GM12878 (cell line): ENCODE results near the gene SRSF7. TPM values are rescaled to one million over a fixed set of nuclear protein-coding genes. Genes with fewer than 3 reads are reported as not detected.

Source experiments
- ATAC-seq: fragments of 200-7000 bp; cut with Tn5 transposase; 3 replicates; pipeline ENCODE4 v1.9.1; 2020; ENCODE audit warnings: mild to moderate bottlenecking, moderate library complexity
- BruUV-seq: library from RNA; stranded (reverse); fragments of 400-500 nt; replicated peaks from 2 replicates; lab custom pipeline; 2021; lab: Mats Ljungman, UMichigan
- CTCF ChIA-PET: fragments of 300-600 bp; sonication (Branson Sonifier 250); formaldehyde crosslinking; extraction: SDS; loops from one replicate; lab custom pipeline; 2021; ENCODE audit warnings: inconsistent platforms; lab: Yijun Ruan, JAX
- POLR2A ChIA-PET: fragments of 350-600 bp; formaldehyde crosslinking; extraction: SDS; loops from one replicate; lab custom pipeline; 2021; ENCODE audit warnings: inconsistent platforms; lab: Charles Lee
- RAD21 ChIA-PET: fragments of 300-600 bp; sonication (Branson Sonifier 250); formaldehyde crosslinking; loops from one replicate; lab custom pipeline; 2023; ENCODE audit warnings: antibody characterized with exemption; ENCODE audit not compliant: unreplicated experiment; lab: Charles Lee
- SMC1A ChIA-PET: fragments of 300-600 bp; sonication (Branson Sonifier 250); formaldehyde crosslinking; loops from one replicate; lab custom pipeline; 2023; ENCODE audit not compliant: unreplicated experiment, uncharacterized antibody; lab: Charles Lee
- DNase-seq: peaks from one replicate; pipeline ENCODE4 v3.0.0-alpha.2; 2011; ENCODE audit warnings: low read depth, low spot score
- FAIRE-seq: peaks from 3 replicates; lab custom pipeline; 2011; peaks lifted over from hg19 to GRCh38; lab: Jason Lieb, UNC
- H2AFZ ChIP-seq: 2 replicates; pipeline ENCODE4 v1.6.0; 2011; ENCODE audit warnings: low read depth, low read length, control low read depth; ENCODE audit not compliant: control insufficient read depth
- H3K27ac ChIP-seq: 2 replicates; pipeline ENCODE4 v1.5.1; 2011; ENCODE audit warnings: control low read depth; ENCODE audit not compliant: control insufficient read depth, insufficient read depth
- H3K27me3 ChIP-seq, 2 experiments: replicated peaks in 1 of 2; 2 replicates each; pipeline versions ENCODE4 v1.6.0 to v1.6.1; 2011; ENCODE audit warnings: low read length in 1 of 2; ENCODE audit not compliant: control insufficient read depth in 2 of 2, insufficient read depth in 2 of 2
- H3K36me3 ChIP-seq, 2 experiments: 2 replicates each; pipeline ENCODE4 v1.5.1; 2011; ENCODE audit warnings: low read length in 1 of 2; ENCODE audit not compliant: control insufficient read depth in 2 of 2, insufficient read depth in 2 of 2
- H3K4me1 ChIP-seq: 2 replicates; pipeline ENCODE4 v1.6.1; 2011; ENCODE audit warnings: mild to moderate bottlenecking, low read length, moderate library complexity, mixed read lengths; ENCODE audit not compliant: control insufficient read depth, insufficient read depth
- H3K4me2 ChIP-seq: 2 replicates; pipeline ENCODE4 v1.6.0; 2011; ENCODE audit warnings: control low read depth; ENCODE audit not compliant: control insufficient read depth, insufficient read depth
- H3K4me3 ChIP-seq: fragments of 200-600 bp; sonication (generic); 2 replicates; pipeline ENCODE4 v1.5.1; 2016
- H3K79me2 ChIP-seq: 2 replicates; pipeline ENCODE4 v1.6.0; 2011; ENCODE audit warnings: low read length; ENCODE audit not compliant: control insufficient read depth, insufficient read depth
- H3K9ac ChIP-seq: 2 replicates; pipeline ENCODE4 v1.8.0; 2011; ENCODE audit warnings: low read length, control low read depth, mixed read lengths; ENCODE audit not compliant: control insufficient read depth, insufficient read depth
- H3K9me3 ChIP-seq: replicated peaks from 3 replicates; pipeline ENCODE4 v1.5.1; 2011; ENCODE audit warnings: mild to moderate bottlenecking, low read length; ENCODE audit not compliant: control insufficient read depth, insufficient read depth
- H4K20me1 ChIP-seq: 2 replicates; pipeline ENCODE4 v1.6.0; 2011; ENCODE audit not compliant: control insufficient read depth, insufficient read depth
- ASH2L ChIP-seq: fragments of 300-600, 200-600 bp; sonication (generic); IDR thresholded peaks from 2 replicates; pipeline ENCODE4 v1.6.1; 2017; ENCODE audit warnings: low read depth, mild to moderate bottlenecking, borderline replicate concordance
- BHLHE40 ChIP-seq, 2 experiments: fragments of 450-650 bp in 1 of 2; IDR thresholded peaks; 2 replicates each; pipeline ENCODE4 v1.6.1; 2011 to 2017; ENCODE audit warnings: low read depth in 2 of 2, borderline replicate concordance in 1 of 2, improper control_type of control experiment in 1 of 2, low read length in 1 of 2, mild to moderate bottlenecking in 1 of 2
- BMI1 ChIP-seq: fragments of 450-650 bp; IDR thresholded peaks from 2 replicates; pipeline ENCODE4 v1.6.1; 2016; ENCODE audit warnings: mild to moderate bottlenecking, moderate library complexity, borderline replicate concordance
- CHD2 ChIP-seq: IDR thresholded peaks from 2 replicates; pipeline ENCODE4 v1.6.1; 2011; ENCODE audit warnings: low read depth, low read length, improper control_type of control experiment, borderline replicate concordance
- FOS ChIP-seq: IDR thresholded peaks from 3 replicates; pipeline ENCODE4 v1.6.1; 2011; ENCODE audit warnings: borderline replicate concordance; ENCODE audit not compliant: insufficient read length; ENCODE audit errors: extremely low read depth
- GABPA ChIP-seq: IDR thresholded peaks from 2 replicates; pipeline ENCODE4 v1.6.1; 2014; ENCODE audit warnings: antibody characterized with exemption, low read depth, mild to moderate bottlenecking, inconsistent platforms
- NFXL1 ChIP-seq: fragments of 450-650 bp; IDR thresholded peaks from 2 replicates; pipeline ENCODE4 v1.6.1; 2017; ENCODE audit warnings: antibody characterized with exemption, mild to moderate bottlenecking, borderline replicate concordance
- NFYA ChIP-seq: IDR thresholded peaks from 2 replicates; pipeline ENCODE4 v1.6.1; 2011; ENCODE audit warnings: low read depth, mild to moderate bottlenecking, low read length, improper control_type of control experiment, borderline replicate concordance
- NR2C2 ChIP-seq: IDR thresholded peaks from 2 replicates; pipeline ENCODE4 v1.6.1; 2011; ENCODE audit warnings: borderline replicate concordance, low read depth; ENCODE audit not compliant: control insufficient read depth, insufficient read length
- RBBP5 ChIP-seq: fragments of 200-600 bp; sonication (generic); conservative IDR thresholded peaks from 2 replicates; pipeline ENCODE4 v1.6.1; 2016
- SMAD1 ChIP-seq: fragments of 450-650 bp; IDR thresholded peaks from 2 replicates; pipeline ENCODE4 v1.6.1; 2018; ENCODE audit warnings: mild to moderate bottlenecking, low read depth; ENCODE audit not compliant: partially characterized antibody
- SREBF1 ChIP-seq: IDR thresholded peaks from 2 replicates; pipeline ENCODE4 v1.6.1; 2012; ENCODE audit warnings: mild to moderate bottlenecking, low read length
- STAT3 ChIP-seq: IDR thresholded peaks from 2 replicates; pipeline ENCODE4 v1.6.1; 2011; ENCODE audit warnings: low read depth, low read length, improper control_type of control experiment
- TBL1XR1 ChIP-seq: IDR thresholded peaks from 2 replicates; pipeline ENCODE4 v1.6.1; 2012; ENCODE audit warnings: low read depth, low read length, improper control_type of control experiment
- ZNF207 ChIP-seq: fragments of 450-650 bp; IDR thresholded peaks from 2 replicates; pipeline ENCODE4 v1.6.1; 2014; ENCODE audit warnings: antibody characterized with exemption, mild to moderate bottlenecking, borderline replicate concordance
- ZSCAN29 ChIP-seq: fragments of 450-650 bp; IDR thresholded peaks from 2 replicates; pipeline ENCODE4 v1.6.1; 2017; ENCODE audit warnings: mild to moderate bottlenecking, moderate library complexity
- WGBS: methylation state at CpG from one replicate; pipeline ENCODE4 v1.1.6; 2016; ENCODE audit warnings: low lambda C conversion rate; ENCODE audit not compliant: insufficient replicate concordance, insufficient coverage; ENCODE audit errors: missing lambda C conversion rate; 5-methylcytosine and 5-hydroxymethylcytosine counted together
- in situ Hi-C: fragments of 300-500 bp; cut with MboI; formaldehyde crosslinking; loops from 9 replicates; pipeline ENCODE4 v1.14.3; 2018; ENCODE audit warnings: mixed read lengths
- intact Hi-C: fragments of 100-400 bp; cut with micrococcal nuclease; formaldehyde crosslinking; loops from one replicate; pipeline ENCODE4 v1.14.2; 2022; ENCODE audit not compliant: unreplicated experiment
- polyA plus RNA-seq, 11 experiments: library from polyadenylated mRNA; depleted of rRNA in 4 of 11; unstranded in 6 of 11; stranded (reverse) in 5 of 11; fragments of >200 nt; fragmentation: Nextera tagmentation in 4 of 11; fragmentation: Illumina TruSeq in 1 of 11; extraction: Ambion mirVana in 4 of 11; extraction: Trizol in 1 of 11; gene quantifications; 1 replicate in 1 of 11; 2 replicates in 10 of 11; pipeline versions ENCODE4 v1.2.1 to v1.2.3, GENCODE V29; 2011 to 2016; ENCODE audit warnings: inconsistent platforms in 2 of 11, missing spikeins in 2 of 11, low read depth in 1 of 11
- total RNA-seq, 4 experiments: library from RNA; depleted of rRNA in 3 of 4; stranded (reverse); fragments of >200 nt in 3 of 4; fragmentation: Illumina TruSeq in 1 of 4; extraction: Trizol in 1 of 4; gene quantifications; 2 replicates each; pipeline versions ENCODE4 v1.2.1 to v1.2.3, GENCODE V29; 2013 to 2021
- TF ChIP-seq, protein P1 (sequence below): IDR thresholded peaks from 2 replicates; pipeline ENCODE4 v1.6.1; 2012; ENCODE audit warnings: low read depth, low read length, improper control_type of control experiment
- TF ChIP-seq, protein P2 (sequence below): fragments of 450-650 bp; IDR thresholded peaks from 2 replicates; pipeline ENCODE4 v1.6.1; 2017; ENCODE audit warnings: low read depth, mild to moderate bottlenecking, moderate library complexity
- TF ChIP-seq, protein P3 (sequence below): IDR thresholded peaks from 2 replicates; pipeline ENCODE4 v1.6.1; 2011; ENCODE audit warnings: low read depth, low read length, improper control_type of control experiment, borderline replicate concordance
- TF ChIP-seq, protein P4 (sequence below): fragments of 450-650 bp; IDR thresholded peaks from 2 replicates; pipeline ENCODE4 v1.6.1; 2016; ENCODE audit warnings: mild to moderate bottlenecking

SRSF7 gene
- total and polyA plus RNA-seq, 10 of the 15 experiments (the other 5 are each of a cell fraction or from before 2014, with no cell fraction given): 205 to 785 (median 408) TPM

DNA sequence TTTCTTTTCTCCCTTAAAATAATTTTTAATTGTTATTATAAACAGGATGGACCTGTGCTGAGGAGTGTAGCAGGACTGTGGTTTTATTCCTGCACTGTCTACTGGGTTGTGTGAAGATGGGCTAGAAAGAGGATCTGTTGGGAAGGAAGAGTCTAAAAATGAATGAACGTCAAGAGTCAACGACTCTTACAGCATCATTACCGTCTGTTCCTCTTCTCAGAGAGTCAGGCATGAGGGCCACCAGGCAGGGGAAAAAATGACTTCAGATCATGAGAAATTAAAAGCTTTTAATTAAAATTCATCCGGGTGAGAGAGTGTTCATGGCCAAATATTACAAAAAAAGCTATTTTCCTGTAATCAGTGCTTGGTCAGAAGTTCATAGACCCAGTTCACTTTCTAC lies 32.6 kb downstream of the SRSF7 start:
- 71% methylated on average over 4 of the region's 4 CpGs for WGBS
- ChIA-PET CTCF (interaction anchor here (18.7 kb wide), 1 partner anchor 141 kb away, joined by 370 read pairs; no protein-coding TSS in a partner anchor), POLR2A (interaction anchor here (0.5 to 0.6 kb wide), 2 partner anchors 95 to 303 kb away, joined by 3 read pairs; no protein-coding TSS in a partner anchor), RAD21 (no interaction called here), SMC1A (interaction anchor here (0.8 to 9.9 kb wide), 3 partner anchors 22 to 139 kb away, joined by 3 to 201 read pairs (median 3); partner anchors contain the start of gene GALM)
- ATAC-seq: no peak
- Histone ChIP-seq H3K4me3 (no peak overlapping the region), H4K20me1 (no peaks in the 10 kb centered on the region), H3K27ac (no peak overlapping the region), H3K9ac (no peak overlapping the region), H3K4me2 (no peak overlapping the region), H3K79me2 (no peaks in the 10 kb centered on the region), H3K36me3 (no peaks in the 10 kb centered on the region), H3K4me1 (peaks cover 30% of the 10 kb centered on the region), H2AFZ (no peak overlapping the region), H3K27me3 (no peaks in the 10 kb centered on the region), H3K9me3 (no peaks in the 10 kb centered on the region)
- TF ChIP-seq STAT3: no peak
- TF ChIP-seq TBL1XR1: no peak
- no peak for TF ChIP-seq CHD2
- TF ChIP-seq NFYA: no peak
- no peak for TF ChIP-seq NFXL1
- no peak for TF ChIP-seq ZSCAN29
- no peak for TF ChIP-seq SMAD1
- TF ChIP-seq, protein P1, sequence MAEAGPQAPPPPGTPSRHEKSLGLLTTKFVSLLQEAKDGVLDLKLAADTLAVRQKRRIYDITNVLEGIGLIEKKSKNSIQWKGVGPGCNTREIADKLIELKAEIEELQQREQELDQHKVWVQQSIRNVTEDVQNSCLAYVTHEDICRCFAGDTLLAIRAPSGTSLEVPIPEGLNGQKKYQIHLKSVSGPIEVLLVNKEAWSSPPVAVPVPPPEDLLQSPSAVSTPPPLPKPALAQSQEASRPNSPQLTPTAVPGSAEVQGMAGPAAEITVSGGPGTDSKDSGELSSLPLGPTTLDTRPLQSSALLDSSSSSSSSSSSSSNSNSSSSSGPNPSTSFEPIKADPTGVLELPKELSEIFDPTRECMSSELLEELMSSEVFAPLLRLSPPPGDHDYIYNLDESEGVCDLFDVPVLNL: no peak
- TF ChIP-seq GABPA: no peak
- TF ChIP-seq NR2C2: no peak
- TF ChIP-seq, protein P2, sequence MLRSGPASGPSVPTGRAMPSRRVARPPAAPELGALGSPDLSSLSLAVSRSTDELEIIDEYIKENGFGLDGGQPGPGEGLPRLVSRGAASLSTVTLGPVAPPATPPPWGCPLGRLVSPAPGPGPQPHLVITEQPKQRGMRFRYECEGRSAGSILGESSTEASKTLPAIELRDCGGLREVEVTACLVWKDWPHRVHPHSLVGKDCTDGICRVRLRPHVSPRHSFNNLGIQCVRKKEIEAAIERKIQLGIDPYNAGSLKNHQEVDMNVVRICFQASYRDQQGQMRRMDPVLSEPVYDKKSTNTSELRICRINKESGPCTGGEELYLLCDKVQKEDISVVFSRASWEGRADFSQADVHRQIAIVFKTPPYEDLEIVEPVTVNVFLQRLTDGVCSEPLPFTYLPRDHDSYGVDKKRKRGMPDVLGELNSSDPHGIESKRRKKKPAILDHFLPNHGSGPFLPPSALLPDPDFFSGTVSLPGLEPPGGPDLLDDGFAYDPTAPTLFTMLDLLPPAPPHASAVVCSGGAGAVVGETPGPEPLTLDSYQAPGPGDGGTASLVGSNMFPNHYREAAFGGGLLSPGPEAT: no peak
- TF ChIP-seq SREBF1: no peak
- TF ChIP-seq ASH2L: no peak
- TF ChIP-seq BMI1: no peak
- TF ChIP-seq RBBP5: no peak
- TF ChIP-seq ZNF207: no peak
- TF ChIP-seq BHLHE40 (IDR thresholded peaks at IDR 0.05; ENCODE audit: borderline replicate concordance in 1 of 2, low read depth in 2 of 2, low read length in 1 of 2): no peak
- TF ChIP-seq, protein P3, sequence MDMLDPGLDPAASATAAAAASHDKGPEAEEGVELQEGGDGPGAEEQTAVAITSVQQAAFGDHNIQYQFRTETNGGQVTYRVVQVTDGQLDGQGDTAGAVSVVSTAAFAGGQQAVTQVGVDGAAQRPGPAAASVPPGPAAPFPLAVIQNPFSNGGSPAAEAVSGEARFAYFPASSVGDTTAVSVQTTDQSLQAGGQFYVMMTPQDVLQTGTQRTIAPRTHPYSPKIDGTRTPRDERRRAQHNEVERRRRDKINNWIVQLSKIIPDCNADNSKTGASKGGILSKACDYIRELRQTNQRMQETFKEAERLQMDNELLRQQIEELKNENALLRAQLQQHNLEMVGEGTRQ: no peak
- TF ChIP-seq FOS: no peak
- TF ChIP-seq, protein P4, sequence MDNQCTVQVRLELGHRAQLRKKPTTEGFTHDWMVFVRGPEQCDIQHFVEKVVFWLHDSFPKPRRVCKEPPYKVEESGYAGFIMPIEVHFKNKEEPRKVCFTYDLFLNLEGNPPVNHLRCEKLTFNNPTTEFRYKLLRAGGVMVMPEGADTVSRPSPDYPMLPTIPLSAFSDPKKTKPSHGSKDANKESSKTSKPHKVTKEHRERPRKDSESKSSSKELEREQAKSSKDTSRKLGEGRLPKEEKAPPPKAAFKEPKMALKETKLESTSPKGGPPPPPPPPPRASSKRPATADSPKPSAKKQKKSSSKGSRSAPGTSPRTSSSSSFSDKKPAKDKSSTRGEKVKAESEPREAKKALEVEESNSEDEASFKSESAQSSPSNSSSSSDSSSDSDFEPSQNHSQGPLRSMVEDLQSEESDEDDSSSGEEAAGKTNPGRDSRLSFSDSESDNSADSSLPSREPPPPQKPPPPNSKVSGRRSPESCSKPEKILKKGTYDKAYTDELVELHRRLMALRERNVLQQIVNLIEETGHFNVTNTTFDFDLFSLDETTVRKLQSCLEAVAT: no peak
- intact Hi-C loops (no loop called here), in situ Hi-C loops (no loop called here)
- no peak for FAIRE-seq
- no TSS peak for BruUV-seq
- no peak for DNase-seq
